AML-193 (cell line): Measurements from ENCODE around the gene KIF2C.
A peak's percentile ranks its signal among the peaks of the same experiment; 100 is the strongest.
"Not testable (repeated sequence)": the region's sequence is repeated elsewhere in the genome, so short reads cannot be mapped to it uniquely, and the experiment has no call there.

ENCODE experiments used
- DNase-seq, 2 experiments: peaks; one replicate each; lab custom pipeline; 2025; lab: John Stamatoyannopoulos, UW

The KIF2C gene

DNA sequence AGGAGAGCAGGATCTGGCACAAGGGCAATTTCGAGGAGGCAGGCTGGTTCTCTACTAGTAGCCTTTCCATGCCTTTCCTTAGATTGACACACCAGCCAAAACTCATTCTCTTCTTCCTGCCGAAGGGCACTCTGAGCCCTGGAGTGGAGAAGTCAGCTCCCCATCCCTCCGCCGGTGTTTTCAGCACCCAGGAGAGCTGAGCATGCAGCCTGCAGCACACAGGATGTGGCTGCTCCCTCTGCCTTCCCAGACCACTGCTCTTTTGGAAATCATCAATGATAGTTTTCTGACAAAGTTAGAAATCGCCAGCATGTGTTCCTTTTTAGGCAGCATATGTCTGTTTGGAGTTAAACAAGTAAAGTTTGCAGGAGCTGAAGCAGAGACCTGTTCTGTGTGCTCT is 20.3 kb upstream of the KIF2C start:
- no peak for DNase-seq

DNA sequence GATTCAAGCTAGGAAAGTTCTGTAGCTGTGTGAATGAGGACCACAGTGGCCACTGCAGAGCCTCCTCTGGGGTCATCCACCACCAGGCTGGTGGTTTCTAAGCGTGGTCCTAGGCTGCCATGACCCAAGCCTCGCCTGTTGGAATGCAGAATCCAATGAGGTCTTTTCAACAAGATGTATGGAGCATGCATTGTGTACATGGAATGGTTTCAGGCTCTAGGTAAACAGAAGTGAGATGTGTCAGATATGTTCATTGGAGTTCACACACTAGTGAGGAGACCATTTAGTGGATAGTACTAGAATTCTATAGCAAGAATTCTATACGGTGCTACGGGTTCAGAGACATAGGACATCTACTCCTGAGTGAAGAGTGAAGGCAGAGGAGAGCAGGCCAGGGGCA is 19.4 kb upstream of the KIF2C start:
- no peak for DNase-seq

GRCh38 chr1:44721485-44722361 is 17.9 kb upstream of the KIF2C start:
- peak; percentile 97 for DNase-seq

DNA sequence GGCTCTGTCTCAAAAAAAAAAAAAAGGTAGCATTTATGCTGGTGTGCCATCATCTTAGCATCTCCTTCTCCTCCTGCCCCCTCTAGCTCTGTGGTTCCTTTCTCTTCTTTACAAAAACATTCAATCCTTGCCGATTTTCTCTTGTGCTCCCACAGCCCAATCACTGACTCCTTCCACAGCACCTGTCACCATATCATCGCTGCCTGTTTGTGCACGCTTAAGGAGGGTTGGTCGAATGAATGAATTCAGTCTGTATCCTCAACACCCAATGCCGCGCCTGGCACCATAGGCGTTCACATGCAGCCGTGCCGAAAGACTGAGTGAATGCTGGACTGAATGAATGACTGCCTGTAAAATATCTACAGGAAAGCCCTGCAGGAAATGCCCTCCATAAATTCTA is 16.6 kb upstream of the KIF2C start:
- DNase-seq: no peak

- DNase-seq: peak; percentile 97 to 98
Measured at GRCh38 chr1:44723496-44724295, 15.9 kb upstream of the KIF2C start.

GRCh38 chr1:44724296-44724954 is 15.2 kb upstream of the KIF2C start:
- DNase-seq: peak; percentile 59 to 61

- no peak for DNase-seq
Measured at GRCh38 chr1:44724955-44725698, 14.5 kb upstream of the KIF2C start.

DNA sequence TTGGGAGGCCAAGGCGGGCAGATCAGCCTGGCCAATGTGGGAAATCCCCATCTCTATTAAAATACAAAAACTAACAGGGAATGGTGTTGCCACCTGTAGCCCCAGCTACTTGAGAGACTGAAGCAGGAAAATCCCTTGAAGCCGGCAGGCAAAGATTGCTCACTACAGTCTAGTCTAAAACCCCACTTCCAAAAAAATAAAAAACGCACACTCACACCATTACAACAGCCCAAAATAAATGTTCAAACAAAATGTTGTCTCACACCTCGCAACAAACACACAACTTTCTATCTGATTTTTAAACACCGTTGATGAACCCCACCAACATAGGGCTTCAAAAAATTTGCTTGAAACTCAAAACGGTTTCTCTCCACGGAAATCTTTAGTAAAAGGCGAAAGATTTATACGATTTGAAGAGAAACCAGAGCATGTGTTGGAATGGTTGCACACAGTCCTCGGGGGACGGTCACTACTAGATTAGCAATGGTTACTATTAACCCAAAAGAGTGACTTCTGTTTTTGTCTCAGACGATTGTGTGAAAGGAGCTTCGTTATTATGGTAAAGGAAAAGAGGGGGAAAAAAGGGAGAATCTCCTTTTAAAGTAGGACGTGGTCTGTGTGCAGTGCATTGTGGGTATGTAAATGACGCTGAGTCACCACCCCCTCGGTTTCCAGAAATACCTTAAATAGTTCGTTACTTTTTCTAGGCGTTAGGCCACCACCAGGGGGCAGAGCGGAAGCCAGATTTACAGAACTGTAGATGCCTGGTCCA is 8.7 kb upstream of the KIF2C start, which contains the start of gene RNU5D-1:
RNU5D-1 (minus strand) TSS at position 430 of the 772 bp plus-strand sequence.
- peak; percentile 94 to 95 for DNase-seq

- DNase-seq: no peak
Measured at GRCh38 chr1:44733365-44733764, 6.3 kb upstream of the KIF2C start.

- DNase-seq: no peak
Measured at GRCh38 chr1:44733784-44734183, 5.9 kb upstream of the KIF2C start.

DNA sequence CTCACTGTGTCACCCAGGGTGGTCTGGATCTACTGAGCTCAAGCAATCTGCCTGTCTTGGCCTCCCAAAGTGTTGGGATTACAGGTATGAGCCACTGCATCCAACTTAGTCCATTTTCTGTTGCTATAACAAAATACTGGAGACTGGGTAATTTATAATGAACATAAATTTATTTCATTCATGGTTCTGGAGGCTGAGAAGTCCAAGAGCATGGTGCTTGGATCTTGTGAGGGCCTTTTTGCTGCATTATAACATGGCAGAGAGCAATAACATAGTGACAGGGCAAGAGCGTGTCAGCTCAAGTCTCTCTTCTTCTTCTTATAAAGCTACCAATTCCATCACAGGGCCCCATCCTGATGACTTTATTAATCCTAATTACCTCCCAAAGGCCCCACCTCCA is 3.6 kb upstream of the KIF2C start:
- DNase-seq: no peak

DNA sequence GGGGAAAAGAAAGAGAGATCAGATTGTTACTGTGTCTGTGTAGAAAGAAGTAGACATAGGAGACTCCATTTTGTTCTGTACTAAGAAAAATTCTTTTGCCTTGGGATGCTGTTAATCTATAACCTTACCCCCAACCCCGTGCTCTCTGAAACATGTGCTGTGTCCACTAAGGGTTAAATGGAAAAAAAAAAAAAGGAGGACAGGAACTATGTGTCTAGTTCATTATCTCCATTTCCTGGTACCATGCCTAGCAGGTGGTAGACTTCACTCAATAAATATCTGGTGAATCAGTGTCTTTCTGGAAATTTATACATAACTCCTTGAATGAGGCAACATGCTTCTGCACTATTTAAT is 707 bp upstream of the KIF2C start:
- not testable (repeated sequence) for DNase-seq

- no peak for DNase-seq
Measured at GRCh38 chr1:44740179-44740617, 561 bp downstream of the KIF2C start.

DNA sequence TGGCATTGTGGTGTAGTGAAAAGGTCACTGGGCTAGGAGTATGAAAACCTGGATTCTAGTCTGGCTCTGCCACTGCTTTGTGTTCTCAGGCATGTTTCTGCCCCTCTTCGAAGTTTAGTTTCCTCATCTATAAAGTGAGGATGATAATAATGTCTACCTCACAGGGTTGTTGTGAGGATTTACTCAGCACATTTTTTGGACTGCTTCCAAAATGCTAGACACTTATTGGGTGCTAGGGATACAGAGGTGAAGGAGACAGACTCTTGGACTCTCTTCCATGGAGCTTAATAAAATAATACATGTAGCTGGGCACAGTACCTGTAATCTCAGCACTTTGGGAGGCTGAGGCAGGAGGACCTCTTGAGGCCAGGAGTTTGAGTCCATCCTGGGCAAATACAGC is 3.6 kb downstream of the KIF2C start:
- no peak for DNase-seq

GRCh38 chr1:44747878-44748277 is 8.2 kb downstream of the KIF2C start:
- DNase-seq: no peak

DNA sequence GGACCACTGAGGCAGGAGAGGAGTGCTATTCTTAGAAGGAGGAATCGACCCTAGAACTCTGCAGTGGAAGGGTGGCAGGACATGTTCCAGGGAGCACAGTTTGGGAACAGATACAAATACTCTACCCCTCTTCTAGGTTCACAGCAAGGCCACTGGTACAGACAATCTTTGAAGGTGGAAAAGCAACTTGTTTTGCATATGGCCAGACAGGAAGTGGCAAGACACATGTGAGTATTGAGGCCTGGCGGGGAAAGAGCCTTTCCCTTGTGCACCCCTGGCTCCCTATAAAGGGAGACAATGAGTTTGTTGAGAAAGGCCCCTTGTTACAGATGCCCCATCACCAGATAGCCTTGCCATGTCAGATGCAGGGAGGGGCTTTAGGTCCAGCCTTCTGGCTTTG is 17.8 kb downstream of the KIF2C start:
- no peak for DNase-seq

DNA sequence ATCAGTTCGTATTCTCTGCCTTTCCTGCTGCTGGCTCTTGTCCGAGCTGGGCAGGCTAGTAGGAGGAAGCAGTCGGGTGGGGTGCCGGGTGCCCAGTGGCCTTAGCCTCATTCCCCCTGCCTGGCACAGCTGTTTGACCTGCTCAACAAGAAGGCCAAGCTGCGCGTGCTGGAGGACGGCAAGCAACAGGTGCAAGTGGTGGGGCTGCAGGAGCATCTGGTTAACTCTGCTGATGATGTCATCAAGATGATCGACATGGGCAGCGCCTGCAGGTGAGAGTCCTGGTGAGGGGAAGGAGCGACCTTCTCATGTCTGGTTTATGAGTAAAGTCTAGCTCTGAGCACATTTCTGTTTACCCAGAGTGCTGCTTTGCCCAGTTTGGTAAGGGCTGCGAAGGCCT is 19.4 kb downstream of the KIF2C start:
- no peak for DNase-seq

DNA sequence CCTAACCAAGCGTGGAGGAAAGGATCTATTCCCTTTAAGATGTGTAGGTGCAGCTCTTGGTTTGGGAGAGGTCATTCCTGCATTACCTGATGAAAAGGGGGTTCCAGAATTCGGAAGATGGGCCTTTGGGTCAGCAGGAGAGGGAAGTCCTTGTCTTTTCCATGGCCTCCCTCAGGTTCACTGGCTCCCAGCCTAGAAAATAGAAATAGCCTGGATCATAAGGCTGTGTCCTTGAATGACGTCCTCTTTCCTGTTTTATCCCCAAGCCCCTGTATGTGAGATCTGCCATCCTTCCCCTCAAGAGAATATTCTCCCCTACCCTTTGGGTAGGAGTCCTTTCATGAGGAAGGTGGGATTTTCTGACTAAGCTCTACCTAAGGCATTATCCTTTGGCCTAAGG is 21.2 kb downstream of the KIF2C start:
- DNase-seq: no peak

DNA sequence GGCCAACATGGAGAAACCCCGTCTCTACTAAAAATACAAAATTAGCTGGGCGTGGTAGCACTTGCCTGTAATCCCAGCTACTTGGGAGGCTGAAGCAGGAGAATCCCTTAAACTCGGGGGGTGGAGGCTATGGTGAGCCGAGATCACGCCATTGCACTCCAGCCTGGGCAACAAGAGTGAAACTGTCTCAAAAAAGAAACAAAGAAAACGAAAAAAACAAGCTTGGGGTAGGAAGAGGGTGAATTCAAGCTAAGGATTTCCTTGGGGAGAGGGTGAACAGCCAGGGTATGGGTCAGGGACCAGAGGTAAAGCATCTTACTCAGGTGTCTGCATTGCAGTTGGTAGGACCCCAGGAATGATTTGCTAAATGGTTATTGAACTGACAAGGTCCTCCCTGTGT is 26.8 kb downstream of the KIF2C start:
- not testable (repeated sequence) for DNase-seq

DNA sequence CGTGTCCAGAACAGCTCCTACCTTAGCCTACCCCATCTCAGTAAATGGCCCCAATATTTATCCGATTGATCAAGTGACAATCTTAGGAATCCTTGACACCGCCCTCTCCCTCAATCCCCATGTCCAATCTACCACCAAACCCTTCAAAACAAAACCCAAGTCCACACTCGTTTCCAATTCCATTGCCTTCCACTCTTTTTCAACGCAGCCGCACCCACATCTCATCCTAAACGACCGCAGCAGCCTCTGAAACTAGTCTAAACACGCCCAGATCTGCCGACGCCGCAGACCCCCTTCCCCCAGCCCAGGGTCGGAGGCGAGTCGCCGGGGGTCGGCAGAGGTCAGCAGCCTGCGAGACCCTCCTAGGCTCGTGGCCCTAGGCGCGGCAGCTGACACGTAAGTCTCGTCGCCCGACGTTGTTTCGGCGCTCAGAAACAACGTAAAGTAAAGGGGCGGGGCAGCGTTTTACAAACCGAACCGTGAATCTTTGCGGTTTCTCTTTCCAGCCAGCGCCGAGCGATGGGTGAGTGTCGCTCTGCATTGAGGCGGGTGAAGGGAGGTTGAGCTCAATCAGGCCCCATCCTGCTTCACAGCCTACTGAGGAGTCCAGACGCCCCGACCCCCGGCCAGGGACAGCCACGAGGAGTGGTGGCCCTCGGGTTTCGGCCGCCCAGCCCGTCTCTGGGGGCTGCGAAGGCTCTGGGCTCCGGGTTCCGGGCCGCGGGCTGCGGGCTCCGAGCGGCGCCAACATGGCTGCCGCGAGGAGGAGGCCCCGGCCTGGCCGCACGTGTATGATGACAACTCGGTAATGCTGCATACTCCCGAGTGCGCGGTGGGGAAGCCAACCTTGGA is 35.7 kb downstream of the KIF2C start, which contains the start of gene RPS8:
RPS8 (plus strand) TSS at position 463 of the 852 bp plus-strand sequence; CDS start at position 520, 57 bp downstream.
- DNase-seq: peak; percentile 84 to 88
